Activated CD8-positive, alpha-beta T cell treated with anti-CD3 and anti-CD28 coated beads, Interleukin-2, amount 10 ng/mL, durations not matched to agents 7 days and 5 days (primary cell): ENCODE data around the gene CCDC146. TPM values are rescaled to one million over a fixed set of nuclear protein-coding genes. Genes with fewer than 3 reads are reported as not detected.
"Not testable (repeated sequence)": the region's sequence is repeated elsewhere in the genome, so short reads cannot be mapped to it uniquely, and the experiment has no call there.

Source experiments
- ATAC-seq: fragments of 150-1000 bp; cut with Tn5 transposase; one replicate; pipeline ENCODE4 v1.10.0; 2021; ENCODE audit warnings: moderate library complexity
- CTCF ChIA-PET: fragments of 350-600 bp; sonication (Branson Sonifier 250); formaldehyde crosslinking; loops from one replicate; lab custom pipeline; 2021; ENCODE audit warnings: antibody characterized with exemption; lab: Charles Lee
- POLR2A ChIA-PET: fragments of 350-600 bp; sonication (Branson Sonifier 250); formaldehyde crosslinking; loops from one replicate; lab custom pipeline; 2021; ENCODE audit warnings: antibody characterized with exemption; lab: Charles Lee
- DNase-seq: peaks from one replicate; pipeline ENCODE4 v3.0.0-alpha.2; 2020
- H3K27ac Mint-ChIP-seq: one replicate; pipeline ENCODE4 v1.8.0; 2021; ENCODE audit warnings: mild to moderate bottlenecking, mixed read lengths
- H3K27me3 Mint-ChIP-seq: one replicate; pipeline ENCODE4 v1.8.0; 2021; ENCODE audit warnings: low read depth, mixed read lengths
- H3K36me3 Mint-ChIP-seq: one replicate; pipeline ENCODE4 v1.8.0; 2021; ENCODE audit warnings: low read depth, mixed read lengths
- H3K4me1 Mint-ChIP-seq: one replicate; pipeline ENCODE4 v1.8.0; 2021; ENCODE audit warnings: low read depth, mixed read lengths
- H3K4me3 Mint-ChIP-seq: one replicate; pipeline ENCODE4 v1.8.0; 2021; ENCODE audit warnings: mild to moderate bottlenecking, mixed read lengths
- H3K9me3 Mint-ChIP-seq: one replicate; pipeline ENCODE4 v1.8.0; 2022; ENCODE audit warnings: mixed read lengths; ENCODE audit not compliant: insufficient read depth
- total RNA-seq, 2 experiments: library from RNA; stranded (reverse); gene quantifications; one replicate each; pipeline ENCODE4 v1.2.3, GENCODE V29; 2021

The CCDC146 gene, protein sequence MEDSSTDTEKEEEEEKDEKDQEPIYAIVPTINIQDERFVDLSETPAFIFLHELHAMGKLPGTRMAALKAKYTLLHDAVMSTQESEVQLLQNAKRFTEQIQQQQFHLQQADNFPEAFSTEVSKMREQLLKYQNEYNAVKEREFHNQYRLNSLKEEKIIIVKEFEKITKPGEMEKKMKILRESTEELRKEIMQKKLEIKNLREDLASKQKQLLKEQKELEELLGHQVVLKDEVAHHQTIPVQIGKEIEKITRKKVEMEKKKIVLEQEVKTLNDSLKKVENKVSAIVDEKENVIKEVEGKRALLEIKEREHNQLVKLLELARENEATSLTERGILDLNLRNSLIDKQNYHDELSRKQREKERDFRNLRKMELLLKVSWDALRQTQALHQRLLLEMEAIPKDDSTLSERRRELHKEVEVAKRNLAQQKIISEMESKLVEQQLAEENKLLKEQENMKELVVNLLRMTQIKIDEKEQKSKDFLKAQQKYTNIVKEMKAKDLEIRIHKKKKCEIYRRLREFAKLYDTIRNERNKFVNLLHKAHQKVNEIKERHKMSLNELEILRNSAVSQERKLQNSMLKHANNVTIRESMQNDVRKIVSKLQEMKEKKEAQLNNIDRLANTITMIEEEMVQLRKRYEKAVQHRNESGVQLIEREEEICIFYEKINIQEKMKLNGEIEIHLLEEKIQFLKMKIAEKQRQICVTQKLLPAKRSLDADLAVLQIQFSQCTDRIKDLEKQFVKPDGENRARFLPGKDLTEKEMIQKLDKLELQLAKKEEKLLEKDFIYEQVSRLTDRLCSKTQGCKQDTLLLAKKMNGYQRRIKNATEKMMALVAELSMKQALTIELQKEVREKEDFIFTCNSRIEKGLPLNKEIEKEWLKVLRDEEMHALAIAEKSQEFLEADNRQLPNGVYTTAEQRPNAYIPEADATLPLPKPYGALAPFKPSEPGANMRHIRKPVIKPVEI
- total RNA-seq = 10 to 100 TPM; 10.7 to 12.9 TPM

GRCh38 chr7:77121860-77122681 lies at the start of gene CCDC146:
TSS of gene CCDC146 (plus strand) at chr7:77122615. CDS start at chr7:77167669, 45,054 bp downstream.
- peak; percentile 99 for ATAC-seq
- Mint-ChIP-seq H3K4me1 (peaks cover 20% of the 10 kb centered on the region), H3K27ac (peak within 1 kb of the TSS; percentile 71), H3K4me3 (peak within 1 kb of the TSS; percentile 83)
- ChIA-PET POLR2A (interaction anchor here (1.0 to 1.2 kb wide), 2 partner anchors 78 to 125 kb away, joined by 4 to 5 read pairs; partner anchors contain the start of gene FGL2), CTCF (interaction anchor here (0.7 to 1.6 kb wide), 9 partner anchors 65 to 210 kb away, joined by 3 to 46 read pairs (median 3); partner anchors contain the start of gene FGL2)
- H3K9me3 Mint-ChIP-seq, H3K36me3 Mint-ChIP-seq, H3K27me3 Mint-ChIP-seq: not testable (repeated sequence)
- DNase-seq = peak; percentile 98

- H3K36me3 Mint-ChIP-seq = peaks cover 25% of the 10 kb centered on the region
- H3K27ac Mint-ChIP-seq, H3K9me3 Mint-ChIP-seq, H3K4me3 Mint-ChIP-seq, CTCF ChIA-PET, ATAC-seq, H3K4me1 Mint-ChIP-seq, H3K27me3 Mint-ChIP-seq, DNase-seq, POLR2A ChIA-PET: not testable (repeated sequence)
Measured at GRCh38 chr7:77074786-77075396, 47.5 kb upstream of the CCDC146 start.

DNA sequence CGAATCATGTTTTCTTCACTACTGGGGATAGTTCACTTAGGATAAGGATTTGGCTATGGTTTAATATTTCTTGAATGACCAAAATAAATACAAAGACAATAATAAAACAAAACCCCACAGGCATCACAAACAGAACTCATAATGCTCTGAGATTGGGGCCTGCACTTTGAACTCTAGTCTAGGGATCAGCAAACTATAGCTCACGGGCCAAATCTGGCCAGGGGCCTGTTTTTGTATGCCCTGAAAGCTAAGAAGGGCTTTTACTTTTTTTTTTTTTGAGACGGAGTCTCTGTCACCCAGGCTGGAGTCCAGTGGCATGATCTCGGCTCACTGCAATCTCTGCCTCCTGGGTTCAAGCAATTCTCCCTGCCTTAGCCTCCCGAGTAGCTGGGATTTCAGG lies 45.4 kb upstream of the CCDC146 start:
- H3K27ac Mint-ChIP-seq, ATAC-seq, POLR2A ChIA-PET, H3K4me3 Mint-ChIP-seq, H3K27me3 Mint-ChIP-seq, H3K9me3 Mint-ChIP-seq, H3K4me1 Mint-ChIP-seq, DNase-seq, CTCF ChIA-PET: not testable (repeated sequence)
- H3K36me3 Mint-ChIP-seq = peaks cover 11% of the 10 kb centered on the region

DNA sequence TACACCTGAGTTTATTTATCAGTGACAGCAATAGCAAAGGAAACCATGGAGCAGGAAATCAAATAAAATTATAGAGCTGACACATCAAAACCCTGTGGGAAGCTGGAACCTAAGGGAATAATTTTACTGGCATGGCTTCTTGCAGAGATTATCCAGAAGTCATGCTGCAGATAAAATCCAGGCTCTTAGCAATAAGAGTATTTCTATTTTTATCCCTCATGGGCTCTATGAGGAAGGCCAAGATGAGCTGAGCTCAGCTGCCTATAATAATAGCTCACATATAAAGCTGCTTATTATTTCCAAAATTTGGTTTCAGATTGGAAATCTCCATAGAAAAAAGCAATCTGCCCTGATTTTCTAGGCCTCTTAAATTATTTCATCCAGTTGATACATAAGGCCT lies 43.3 kb upstream of the CCDC146 start:
- POLR2A ChIA-PET, H3K9me3 Mint-ChIP-seq, DNase-seq, H3K27me3 Mint-ChIP-seq, H3K36me3 Mint-ChIP-seq, ATAC-seq, H3K4me1 Mint-ChIP-seq, CTCF ChIA-PET, H3K4me3 Mint-ChIP-seq, H3K27ac Mint-ChIP-seq: not testable (repeated sequence)

- ATAC-seq, H3K36me3 Mint-ChIP-seq, POLR2A ChIA-PET, H3K4me3 Mint-ChIP-seq, H3K9me3 Mint-ChIP-seq, H3K27me3 Mint-ChIP-seq, H3K4me1 Mint-ChIP-seq, H3K27ac Mint-ChIP-seq, CTCF ChIA-PET, DNase-seq: not testable (repeated sequence)
Measured at GRCh38 chr7:77079624-77080023, 42.8 kb upstream of the CCDC146 start.

- POLR2A ChIA-PET, H3K4me3 Mint-ChIP-seq, ATAC-seq, CTCF ChIA-PET, H3K27me3 Mint-ChIP-seq, H3K27ac Mint-ChIP-seq, H3K4me1 Mint-ChIP-seq, DNase-seq, H3K9me3 Mint-ChIP-seq, H3K36me3 Mint-ChIP-seq: not testable (repeated sequence)
Measured at GRCh38 chr7:77080236-77080635, 42.2 kb upstream of the CCDC146 start.

DNA sequence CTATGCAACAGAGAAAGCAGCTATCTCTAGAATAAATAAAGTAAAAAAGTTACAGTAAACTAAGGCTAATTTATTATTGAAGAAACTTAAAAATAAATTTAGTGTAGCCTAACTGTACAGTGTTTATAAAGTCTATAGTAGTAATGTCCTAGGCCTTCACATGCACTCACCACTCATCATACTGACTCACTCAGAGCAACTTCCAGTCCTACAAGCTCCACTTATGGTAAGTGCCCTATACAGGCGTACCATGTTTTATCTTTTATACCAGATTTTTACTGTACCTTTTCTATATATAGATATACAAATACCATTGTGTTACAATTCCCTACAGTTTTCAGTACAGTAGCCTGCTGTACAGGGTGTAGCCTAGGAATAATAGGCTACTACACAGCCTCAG lies 40.2 kb upstream of the CCDC146 start:
- DNase-seq, H3K4me3 Mint-ChIP-seq, H3K9me3 Mint-ChIP-seq, H3K27ac Mint-ChIP-seq, H3K36me3 Mint-ChIP-seq, ATAC-seq, CTCF ChIA-PET, H3K4me1 Mint-ChIP-seq, H3K27me3 Mint-ChIP-seq, POLR2A ChIA-PET: not testable (repeated sequence)

DNA sequence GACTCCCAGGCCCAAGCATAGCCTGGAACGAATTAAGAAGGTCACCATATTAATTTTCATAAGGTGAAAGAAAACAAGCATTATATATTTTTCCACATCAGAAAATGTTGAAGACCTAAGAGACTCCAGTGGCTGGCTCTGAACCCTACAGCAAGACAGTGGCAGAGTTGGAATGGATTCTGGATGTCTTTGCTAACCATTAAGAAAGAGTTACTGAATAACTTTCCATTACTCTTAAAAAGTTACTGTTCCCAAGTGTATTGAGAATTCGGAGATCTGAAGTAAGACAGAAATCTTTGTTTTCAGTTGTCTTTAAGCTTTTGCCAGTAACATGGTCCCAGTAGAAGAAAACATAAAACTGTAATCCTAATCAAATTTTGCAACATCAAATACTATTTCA lies 30.1 kb upstream of the CCDC146 start:
- H3K27ac Mint-ChIP-seq, DNase-seq, H3K36me3 Mint-ChIP-seq, H3K27me3 Mint-ChIP-seq, ATAC-seq, CTCF ChIA-PET, POLR2A ChIA-PET, H3K9me3 Mint-ChIP-seq, H3K4me1 Mint-ChIP-seq, H3K4me3 Mint-ChIP-seq: not testable (repeated sequence)

DNA sequence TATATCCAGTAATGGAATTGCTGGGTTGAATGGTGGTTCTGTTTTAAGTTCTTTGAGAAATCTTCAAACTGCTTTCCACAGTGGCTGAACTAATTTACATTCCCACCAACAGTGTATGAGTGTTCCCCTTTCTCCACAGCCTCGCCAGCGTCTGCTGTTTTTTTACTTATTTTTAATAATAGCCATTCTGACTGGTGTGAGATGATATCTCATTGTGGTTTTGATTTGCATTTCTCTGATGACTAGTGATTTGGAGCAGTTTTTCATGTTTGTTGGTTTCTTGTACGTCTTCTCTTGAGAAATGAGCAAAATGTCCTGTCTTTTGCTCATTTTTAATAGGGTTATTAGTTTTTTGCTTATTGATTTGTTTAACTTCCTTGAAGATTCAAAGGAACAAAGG lies 21.9 kb upstream of the CCDC146 start:
- H3K9me3 Mint-ChIP-seq, H3K4me1 Mint-ChIP-seq, H3K4me3 Mint-ChIP-seq, H3K36me3 Mint-ChIP-seq, H3K27ac Mint-ChIP-seq, POLR2A ChIA-PET, DNase-seq, CTCF ChIA-PET, H3K27me3 Mint-ChIP-seq, ATAC-seq: not testable (repeated sequence)

GRCh38 chr7:77101187-77101586 lies 21.2 kb upstream of the CCDC146 start:
- H3K4me1 Mint-ChIP-seq, POLR2A ChIA-PET, H3K36me3 Mint-ChIP-seq, H3K27ac Mint-ChIP-seq, ATAC-seq, H3K27me3 Mint-ChIP-seq, H3K9me3 Mint-ChIP-seq, H3K4me3 Mint-ChIP-seq, DNase-seq, CTCF ChIA-PET: not testable (repeated sequence)

- CTCF ChIA-PET, ATAC-seq, H3K27me3 Mint-ChIP-seq, H3K4me1 Mint-ChIP-seq, H3K36me3 Mint-ChIP-seq, H3K4me3 Mint-ChIP-seq, H3K9me3 Mint-ChIP-seq, DNase-seq, H3K27ac Mint-ChIP-seq, POLR2A ChIA-PET: not testable (repeated sequence)
Measured at GRCh38 chr7:77102671-77103070, 19.7 kb upstream of the CCDC146 start.
